B cell (primary cell): ENCODE data around the gene CFAP61.

Experiments
- CTCF ChIP-seq: fragments of 200-600 bp; IDR thresholded peaks from one replicate; pipeline ENCODE4 v1.8.0; 2022; ENCODE audit warnings: antibody characterized with exemption, mild to moderate bottlenecking
- EZH2 ChIP-seq: IDR thresholded peaks from 2 replicates; pipeline ENCODE4 v1.6.1; 2012; ENCODE audit warnings: borderline replicate concordance, low read depth, mild to moderate bottlenecking, moderate library complexity, low read length; ENCODE audit not compliant: insufficient read depth, poor library complexity, severe bottlenecking

- TF ChIP-seq CTCF (no peak), EZH2 (no peak)
Measured at GRCh38 chr20:20174089-20174835, 121.9 kb downstream of the CFAP61 start.
